Spleen (tissue), 7 donors: ENCODE data around the gene MUC13.
A peak's percentile ranks its signal among the peaks of the same experiment; 100 is the strongest.

Source experiments
- POLR2A ChIP-seq, 3 donors: fragments of 450-650 bp; IDR thresholded peaks; one replicate each; pipeline ENCODE4 v1.5.1; 2017; ENCODE audit warnings: antibody characterized with exemption in 3 of 3, mild to moderate bottlenecking in 1 of 3
- POLR2AphosphoS5 ChIP-seq, 3 donors: sonication (generic); formaldehyde crosslinking; IDR thresholded peaks; one replicate each; pipeline ENCODE4 v1.5.1; 2017; ENCODE audit warnings: antibody characterized with exemption in 3 of 3
- TF ChIP-seq, protein P1 (sequence below), 11 experiments: fragments of 200-600 bp in 7 of 11; fragments of 450-650 bp in 4 of 11; sonication (generic) in 4 of 11; IDR thresholded peaks in 8 of 11; conservative IDR thresholded peaks in 3 of 11; 1 replicate in 7 of 11; 2 replicates in 4 of 11; pipeline versions ENCODE4 v1.4.0 to v1.8.0; 2016 to 2021; ENCODE audit warnings: antibody characterized with exemption in 11 of 11, inconsistent platforms in 4 of 11, mild to moderate bottlenecking in 1 of 11
- donor health status: DM: no; HTN: no; CAD: no; lungs with moderate emphysema.
- donor health status: DM: no; HTN: no; CAD: no.
- donor health status: DM: no; HTN: no; CAD: no.

DNA sequence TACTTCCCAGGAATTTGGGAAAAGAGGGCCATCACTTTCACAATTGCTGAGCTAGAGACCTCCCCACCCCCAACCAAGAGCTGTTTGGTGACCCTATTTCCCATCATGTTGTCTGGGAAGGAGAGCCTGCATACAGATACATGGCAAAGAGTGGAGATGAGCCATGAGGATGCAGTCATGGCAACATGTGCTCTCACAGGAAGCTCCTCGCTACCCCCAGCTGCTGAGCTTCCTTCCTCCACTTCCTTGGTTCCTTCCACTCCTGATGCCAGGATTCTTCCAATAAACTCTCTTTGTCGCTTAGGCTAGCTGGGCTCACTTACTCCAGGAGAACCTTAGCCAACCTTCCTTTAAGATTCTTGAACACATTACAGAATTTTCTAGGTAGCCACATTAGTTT, 48.3 kb upstream of the MUC13 start:
- TF ChIP-seq, protein P1, sequence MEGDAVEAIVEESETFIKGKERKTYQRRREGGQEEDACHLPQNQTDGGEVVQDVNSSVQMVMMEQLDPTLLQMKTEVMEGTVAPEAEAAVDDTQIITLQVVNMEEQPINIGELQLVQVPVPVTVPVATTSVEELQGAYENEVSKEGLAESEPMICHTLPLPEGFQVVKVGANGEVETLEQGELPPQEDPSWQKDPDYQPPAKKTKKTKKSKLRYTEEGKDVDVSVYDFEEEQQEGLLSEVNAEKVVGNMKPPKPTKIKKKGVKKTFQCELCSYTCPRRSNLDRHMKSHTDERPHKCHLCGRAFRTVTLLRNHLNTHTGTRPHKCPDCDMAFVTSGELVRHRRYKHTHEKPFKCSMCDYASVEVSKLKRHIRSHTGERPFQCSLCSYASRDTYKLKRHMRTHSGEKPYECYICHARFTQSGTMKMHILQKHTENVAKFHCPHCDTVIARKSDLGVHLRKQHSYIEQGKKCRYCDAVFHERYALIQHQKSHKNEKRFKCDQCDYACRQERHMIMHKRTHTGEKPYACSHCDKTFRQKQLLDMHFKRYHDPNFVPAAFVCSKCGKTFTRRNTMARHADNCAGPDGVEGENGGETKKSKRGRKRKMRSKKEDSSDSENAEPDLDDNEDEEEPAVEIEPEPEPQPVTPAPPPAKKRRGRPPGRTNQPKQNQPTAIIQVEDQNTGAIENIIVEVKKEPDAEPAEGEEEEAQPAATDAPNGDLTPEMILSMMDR (IDR thresholded peaks at IDR 0.05 in 8 of 11, conservative IDR thresholded peaks at IDR 0.05 in 3 of 11) = no peak
- TF ChIP-seq POLR2A (IDR thresholded peaks at IDR 0.05) = no peak
- peak in 1 of 3 donors; percentile 22 for TF ChIP-seq POLR2AphosphoS5 (IDR thresholded peaks at IDR 0.05)
